NCI-H187 (cell line): Measurements from ENCODE around the gene ATPAF1.

Source experiments
- DNase-seq, 2 experiments: peaks; one replicate each; lab custom pipeline; 2025; lab: John Stamatoyannopoulos, UW

The ATPAF1 gene

DNA sequence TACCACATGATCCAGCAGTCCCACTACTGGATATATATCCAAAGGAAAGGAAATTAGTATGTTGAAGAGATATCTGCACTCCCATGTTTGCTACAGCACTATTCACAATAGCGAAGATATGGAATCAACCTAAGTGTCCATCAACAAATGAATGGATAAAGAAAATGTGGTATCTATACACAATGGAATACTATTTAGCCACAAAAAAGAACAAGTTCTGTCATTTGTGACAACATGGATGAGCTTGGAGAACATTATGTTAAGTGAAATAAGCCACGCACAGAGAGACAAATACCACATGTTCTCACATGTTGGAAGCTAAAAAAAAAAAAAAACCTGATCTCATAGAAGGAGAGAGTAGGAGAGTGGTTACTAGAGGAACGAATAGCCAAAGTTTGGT, 17.7 kb downstream of the ATPAF1 start:
- no peak for DNase-seq

DNA sequence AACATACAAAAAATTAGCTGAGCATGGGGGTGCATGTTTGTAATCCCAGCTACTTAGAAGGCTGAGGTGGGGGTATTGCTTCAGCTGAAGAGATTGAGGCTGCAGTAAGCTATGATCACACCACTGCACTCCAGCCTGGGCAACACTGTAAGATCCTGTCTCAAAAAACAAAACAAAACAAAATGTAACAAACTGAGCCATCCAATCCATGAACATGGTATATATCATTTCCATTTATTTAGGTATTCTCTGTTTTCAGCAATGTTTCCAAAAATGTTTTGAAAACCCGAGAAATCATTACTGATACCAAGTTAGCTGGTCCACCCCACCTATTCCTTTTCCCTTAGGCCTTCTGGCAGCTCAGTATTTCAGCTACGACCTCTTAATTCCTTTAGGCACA, 18.4 kb downstream of the ATPAF1 start:
- no peak for DNase-seq

DNA sequence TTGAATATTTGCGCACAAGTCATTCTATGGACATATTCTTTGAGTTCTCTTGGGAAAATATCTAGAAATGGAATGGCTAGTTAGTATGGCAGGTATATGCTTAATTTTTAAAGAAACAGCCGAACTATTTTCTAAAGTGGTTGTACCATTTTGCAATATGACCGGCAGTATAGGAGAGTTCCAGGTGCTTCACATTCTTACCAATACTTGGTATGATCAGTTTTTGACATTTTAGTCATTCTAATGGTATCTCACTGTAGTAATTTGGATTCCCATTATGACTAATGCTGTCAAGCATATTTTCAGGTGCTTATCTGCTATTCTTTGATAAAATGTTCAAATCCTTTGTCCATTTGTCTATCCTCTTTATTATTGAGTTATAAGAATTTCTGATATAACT, 20.6 kb downstream of the ATPAF1 start:
- DNase-seq = no peak

DNA sequence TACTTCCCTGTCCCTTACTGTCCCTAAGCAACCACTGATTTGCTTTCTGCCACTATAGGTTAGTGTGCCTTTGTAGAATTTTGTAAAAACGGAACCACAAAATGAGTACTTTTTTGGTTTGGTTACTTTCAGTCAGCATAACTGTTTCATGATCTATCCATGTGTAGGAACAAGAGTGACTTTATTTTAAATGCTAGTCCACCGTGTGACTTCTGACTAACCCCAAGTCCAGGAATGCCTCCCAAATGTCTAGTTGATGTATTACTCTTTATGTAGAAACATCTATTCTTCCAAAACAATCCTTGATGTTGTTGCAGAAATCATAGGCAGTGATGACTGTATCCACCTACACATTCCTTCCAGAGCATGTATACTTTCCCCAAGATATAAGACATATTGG, 21.3 kb downstream of the ATPAF1 start:
- no peak for DNase-seq

DNA sequence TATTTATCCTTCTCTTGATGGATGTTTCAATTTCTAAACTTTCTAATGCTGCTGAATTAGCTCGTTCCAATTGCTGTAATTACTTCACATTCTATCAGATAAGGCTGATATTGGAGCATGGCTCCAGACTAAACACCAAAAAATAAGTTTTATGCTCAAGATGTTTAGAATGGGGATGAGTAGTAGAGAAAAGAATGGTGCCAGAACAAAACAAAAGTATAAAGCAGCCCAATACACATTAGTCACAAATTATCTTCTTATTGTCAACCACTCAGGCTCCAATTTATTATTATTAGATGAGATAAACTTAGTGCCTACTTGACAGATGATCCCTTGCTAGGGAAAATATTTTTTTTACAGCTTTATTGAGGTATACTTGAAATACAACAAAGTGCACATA, 21.8 kb downstream of the ATPAF1 start:
- no peak for DNase-seq

DNA sequence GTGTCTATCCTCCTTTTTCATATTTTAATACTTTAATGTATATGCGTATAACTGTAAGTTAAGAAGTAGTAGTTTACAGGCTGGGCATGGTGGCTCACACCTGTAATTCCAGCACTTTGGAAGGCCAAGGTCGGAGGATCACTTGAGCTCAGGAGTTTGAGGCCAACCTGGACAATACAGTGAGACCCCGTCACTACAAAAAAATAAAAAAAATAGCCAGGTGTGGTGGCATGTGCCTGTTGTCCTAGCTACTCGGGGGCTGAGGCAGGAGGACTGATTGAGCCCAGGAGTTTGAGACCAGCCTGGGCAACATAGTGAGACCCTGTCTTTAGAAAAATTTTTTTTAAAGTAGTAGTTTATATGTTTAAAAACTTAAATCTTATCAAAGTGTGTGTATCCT, 22.3 kb downstream of the ATPAF1 start:
- no peak for DNase-seq

DNA sequence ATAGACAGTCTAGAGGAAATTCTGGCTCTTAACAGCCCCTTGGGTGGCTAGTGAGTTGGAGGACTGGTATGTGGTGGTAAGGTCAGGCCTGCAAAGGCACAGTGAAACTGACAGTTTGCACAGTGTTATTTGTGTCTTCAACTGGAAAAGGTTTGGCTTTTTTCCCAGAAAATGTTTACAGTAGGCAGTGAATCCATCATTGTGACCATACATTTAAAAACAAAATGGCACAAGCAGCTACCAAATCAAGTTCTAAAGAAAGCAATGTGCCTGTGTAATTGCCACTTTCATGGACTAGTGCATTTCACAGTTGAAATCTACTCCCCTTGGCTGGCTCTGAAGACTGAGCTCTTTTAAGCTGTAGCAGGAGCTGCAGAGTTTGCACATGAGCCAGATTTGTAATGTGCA, 24.8 kb downstream of the ATPAF1 start:
- DNase-seq = no peak

DNA sequence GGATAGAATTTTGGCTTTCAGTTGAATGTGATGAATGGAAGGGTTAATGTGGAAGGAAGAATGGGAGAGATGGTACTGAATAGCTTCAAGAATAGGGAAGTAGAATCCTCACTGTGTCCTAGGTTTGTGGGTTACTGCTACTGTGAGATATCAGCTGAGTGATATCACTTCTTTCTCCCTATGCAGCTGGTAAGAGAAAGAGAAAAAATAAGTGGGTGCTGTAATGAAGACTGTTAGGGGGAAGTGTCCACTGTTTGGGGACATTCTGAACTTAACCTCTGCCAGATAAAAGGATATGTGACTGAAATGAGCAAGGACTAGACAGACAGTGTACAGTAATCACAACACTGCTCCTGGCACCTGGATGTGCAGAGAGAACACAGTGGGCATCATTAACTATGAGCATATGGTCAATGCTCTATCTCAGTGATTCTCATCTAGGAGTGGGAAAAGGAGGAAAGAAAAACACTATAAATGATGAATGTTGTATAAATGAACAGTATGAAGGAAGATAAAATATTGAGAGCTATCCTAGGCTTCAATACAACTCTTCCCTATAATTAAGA, 26.0 kb downstream of the ATPAF1 start:
- DNase-seq = no peak

DNA sequence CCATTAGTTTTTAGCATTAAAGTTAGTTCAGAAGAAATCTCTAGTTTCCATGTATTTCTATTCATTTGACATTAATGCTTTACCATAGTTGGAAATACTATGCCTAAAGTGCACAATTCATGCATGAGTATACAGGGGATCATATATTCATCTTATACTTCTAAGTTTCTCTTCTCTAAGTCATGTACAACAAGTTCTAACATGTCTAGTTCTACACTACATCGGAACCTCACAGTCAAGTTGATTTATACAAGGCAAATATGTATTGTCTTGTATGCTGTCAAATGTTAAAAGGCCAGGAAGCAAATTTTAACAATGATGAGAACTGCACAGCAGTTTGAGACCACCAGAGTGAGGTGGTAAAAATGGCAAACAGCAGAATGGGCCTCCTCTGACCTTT, 28.6 kb downstream of the ATPAF1 start:
- DNase-seq = no peak

DNA sequence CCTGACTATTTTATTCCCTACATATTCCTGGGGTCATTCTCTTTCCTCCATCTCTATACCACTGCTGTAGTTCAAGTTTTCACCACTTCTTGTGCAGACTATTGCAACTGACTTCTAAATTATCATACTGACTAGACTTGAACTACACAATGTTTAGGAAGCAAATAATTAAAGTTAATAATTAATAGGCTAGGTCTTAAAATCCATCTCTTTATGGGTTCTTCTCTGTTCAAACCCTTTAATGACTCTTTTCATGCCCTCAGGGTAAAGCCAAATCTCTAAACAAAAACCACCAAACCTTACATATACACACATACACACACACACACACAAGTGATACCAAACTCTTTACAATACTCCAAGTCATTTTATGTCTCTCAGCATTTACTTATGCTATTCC, 29.2 kb downstream of the ATPAF1 start:
- DNase-seq = no peak

DNA sequence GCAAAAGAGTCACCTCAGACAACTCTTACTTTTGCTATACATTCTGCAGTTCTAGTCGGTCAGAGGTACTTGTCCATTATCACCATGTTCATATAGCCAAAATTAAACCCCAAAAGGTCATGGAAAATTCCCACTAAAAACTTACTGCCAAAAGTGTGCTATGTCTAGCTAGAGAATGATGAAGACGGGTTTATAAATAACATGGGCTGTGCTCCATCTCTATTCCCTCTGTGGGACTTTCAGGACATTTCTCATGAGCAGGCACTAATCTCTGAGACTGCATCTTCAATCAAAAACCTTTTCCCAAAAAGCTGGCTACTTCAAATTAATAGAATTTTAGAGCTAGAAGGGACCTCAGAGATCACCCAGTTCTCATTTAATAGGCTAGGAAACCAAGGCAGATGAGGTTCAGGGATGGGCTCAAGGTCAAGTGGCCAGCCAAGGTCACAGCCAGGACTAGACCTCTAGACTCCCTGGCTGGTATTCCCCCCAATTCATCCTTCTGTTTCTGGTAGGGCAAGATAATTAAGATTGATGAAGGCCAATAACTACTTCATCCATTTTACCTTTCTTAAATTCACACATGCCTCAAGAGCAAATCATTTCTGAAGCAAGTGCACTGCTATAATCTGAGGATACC, 30.6 kb downstream of the ATPAF1 start:
- DNase-seq = no peak

DNA sequence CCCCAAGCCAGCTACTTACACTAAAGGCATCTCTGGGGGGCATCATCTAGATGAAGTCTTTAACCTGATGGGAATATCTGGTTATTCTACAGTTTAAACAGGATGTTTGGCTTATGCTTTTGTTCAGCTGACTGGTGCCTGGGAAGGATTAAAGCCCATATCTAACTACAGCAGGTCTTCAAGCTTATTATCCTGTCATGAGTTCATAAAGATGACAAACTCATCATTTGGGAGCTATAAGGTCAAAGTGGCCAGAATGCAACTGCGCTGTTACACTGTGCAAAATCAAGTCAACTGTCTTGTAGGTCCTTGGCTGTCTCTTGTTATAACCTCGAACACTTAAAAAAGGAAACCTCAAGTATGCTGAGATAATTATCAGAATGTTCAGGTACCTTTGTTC, 33.0 kb downstream of the ATPAF1 start:
- DNase-seq = no peak

DNA sequence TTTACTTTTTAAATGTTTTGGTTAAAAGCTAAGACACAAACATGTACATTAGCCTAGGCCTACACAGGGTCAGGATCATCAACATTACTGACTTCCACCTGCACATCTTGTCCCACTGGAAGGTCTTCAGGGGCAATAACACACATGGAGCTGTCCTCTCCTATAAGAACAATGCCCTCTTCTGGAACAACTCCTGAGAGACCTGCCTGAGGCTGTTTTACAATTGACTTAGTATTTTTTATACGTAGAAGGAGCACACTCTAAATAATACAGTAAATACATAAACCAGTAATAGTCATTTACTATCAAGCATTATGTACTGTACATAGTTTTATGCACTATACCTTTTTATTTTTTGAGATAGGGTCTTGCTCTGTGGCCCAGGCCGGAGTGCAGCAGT, 37.4 kb downstream of the ATPAF1 start:
- DNase-seq = no peak

DNA sequence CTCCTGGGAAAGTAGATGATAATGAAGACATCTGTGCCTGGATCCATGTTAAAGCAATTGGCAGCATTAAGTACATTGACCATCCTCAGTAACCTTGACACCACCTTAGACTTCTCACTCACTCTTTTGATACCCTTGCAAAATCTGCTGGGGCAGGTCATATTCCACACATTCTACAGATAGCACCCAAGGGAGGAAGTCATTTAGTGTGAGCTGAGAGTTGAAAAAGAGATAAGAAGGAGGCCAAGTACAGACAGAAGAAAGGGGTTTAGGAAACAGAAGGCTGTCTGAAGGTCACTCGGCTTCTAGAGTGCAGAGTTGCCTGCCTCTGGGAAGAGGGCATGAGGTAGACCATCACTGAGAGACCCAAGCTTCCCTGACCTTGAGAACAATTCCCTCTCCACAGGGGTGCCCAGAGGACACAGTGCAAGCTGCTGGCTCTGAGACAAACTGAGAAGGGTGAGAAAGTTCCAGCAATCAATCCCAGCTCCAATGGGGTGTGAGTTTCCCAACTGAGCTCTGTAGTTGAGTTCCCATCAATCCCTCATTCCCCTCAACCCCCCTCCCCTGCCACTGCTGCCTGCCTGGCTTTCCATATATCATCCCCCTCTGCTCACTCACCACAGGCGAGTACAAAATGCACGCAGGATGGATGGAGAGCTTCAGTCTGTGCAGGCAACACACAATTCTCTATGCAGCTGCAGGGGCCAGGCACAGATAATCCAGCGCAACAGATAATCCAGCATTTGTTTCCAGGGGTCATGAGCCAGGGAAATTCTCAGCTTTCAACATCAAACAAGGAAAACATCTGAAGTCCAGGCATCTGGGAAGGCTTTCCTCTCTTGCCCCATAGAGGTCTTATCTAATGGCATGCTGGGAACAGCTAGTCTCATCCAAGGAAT, 44.2 kb downstream of the ATPAF1 start:
- DNase-seq = no peak

DNA sequence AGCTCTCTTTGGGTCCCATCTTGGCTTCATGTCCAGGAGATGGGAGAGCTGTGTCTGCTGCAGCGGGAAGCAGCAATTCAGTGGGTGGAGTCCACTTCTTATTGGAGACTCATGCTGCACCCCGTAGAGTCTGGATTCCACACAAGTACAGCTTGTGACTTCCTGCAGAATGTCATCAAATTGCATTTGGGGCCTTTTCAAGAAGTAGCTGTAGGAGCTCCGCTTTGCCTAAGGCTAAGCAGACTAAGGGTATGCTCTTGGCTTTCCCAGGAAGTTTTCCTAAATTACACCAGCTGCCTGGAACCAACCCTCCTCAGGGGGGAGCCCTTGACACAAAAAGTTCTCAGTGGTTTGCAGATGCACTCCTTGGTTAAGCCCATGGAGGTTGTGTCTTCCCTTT, 45.8 kb downstream of the ATPAF1 start:
- DNase-seq = no peak

DNA sequence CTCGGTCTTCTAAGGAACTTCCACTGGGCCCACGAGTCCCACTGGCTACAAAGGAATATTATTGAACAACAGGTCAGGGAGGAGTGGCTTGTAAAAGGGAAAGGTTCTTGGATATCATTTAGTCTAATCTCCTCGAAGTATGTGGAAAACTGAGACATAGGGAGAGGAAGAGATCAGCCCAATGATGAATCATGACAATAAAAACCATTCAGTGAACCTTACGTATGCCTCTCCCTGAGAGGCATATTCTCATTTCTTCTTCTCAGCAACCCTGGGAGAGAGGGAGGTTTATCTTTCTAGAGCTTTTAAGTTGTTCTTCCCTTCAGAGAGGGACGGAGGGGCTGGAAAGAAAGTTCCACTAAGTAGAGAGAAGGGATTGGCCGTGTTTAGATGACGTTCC, 46.2 kb downstream of the ATPAF1 start:
- DNase-seq = no peak

DNA sequence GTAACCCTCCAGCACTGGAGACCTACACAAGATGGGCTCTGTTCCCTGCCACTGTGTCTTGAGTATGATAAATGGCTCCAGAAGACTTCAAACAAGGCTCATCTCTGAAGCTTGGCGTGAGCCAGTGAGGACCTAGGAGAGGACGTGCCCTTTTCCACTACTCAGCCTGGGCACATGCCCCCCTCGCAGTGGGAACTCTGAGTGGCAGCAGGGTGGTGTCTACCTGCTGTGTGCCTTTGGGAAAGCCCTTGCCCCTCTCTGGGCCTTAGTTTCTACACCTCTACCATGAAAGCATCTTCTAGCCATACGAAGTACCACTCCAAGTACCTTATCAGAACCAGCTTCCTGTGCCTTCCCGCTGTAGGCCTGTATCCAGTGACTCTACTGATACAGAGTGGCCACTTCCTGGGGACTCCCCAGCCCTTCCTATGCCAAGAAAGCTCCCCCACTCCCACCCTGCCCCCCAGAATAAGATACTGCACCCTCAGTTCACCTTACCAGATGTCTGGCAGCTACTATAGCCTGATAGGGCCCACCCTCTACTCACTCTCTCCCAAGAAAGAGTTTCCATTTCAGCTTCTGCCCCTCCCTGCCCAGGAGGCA, 48.4 kb downstream of the ATPAF1 start:
- no peak for DNase-seq

DNA sequence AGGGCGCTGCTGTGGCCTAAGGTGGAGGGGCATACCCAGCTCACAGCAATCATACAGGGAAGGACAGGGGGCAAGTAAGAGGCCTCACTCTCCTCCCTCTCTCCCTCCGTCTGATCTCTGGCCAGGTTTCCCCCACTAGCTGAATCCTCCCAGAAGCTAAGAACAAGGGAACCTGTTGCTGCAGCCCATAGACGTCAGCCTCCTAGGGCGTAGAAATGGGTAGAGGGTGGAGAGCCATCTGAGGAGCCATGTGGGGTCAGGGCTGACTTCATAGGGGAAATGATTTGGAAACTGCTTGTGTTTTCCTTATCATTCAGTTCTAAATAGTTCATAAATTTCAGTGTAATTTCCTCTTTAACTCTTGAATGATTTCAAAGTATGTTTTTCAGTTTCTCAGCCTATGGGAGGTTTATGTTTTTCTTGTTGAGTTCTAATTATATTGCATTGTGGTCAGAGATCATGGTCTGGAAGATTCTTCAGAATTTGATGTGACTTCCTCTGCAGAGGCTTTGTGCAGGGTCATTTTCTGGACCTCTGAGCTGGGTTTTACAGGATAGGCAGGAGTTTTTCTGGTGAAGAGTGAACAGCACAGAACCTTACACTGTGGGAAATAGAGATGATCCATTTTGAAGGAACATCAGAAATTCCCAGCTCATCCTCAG, 49.3 kb downstream of the ATPAF1 start:
- no peak for DNase-seq

DNA sequence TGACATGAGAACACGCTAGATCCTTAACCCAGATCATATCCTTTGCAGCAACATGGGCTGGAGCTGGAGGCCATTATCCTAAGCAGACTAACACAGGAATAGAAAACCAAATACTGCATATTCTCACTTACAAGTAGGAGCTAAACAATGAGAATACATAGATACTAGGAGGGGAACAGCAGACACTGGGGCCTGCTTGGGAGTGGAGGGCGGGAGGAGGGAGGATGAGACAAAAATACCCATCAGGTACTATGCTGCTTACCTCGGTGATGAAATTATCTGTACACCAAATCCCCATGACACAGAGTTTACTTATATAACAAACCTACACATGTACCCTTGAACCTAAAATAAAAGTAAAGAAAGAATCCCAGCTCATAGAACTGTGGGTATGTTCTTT, 50.3 kb downstream of the ATPAF1 start:
- DNase-seq = no peak

DNA sequence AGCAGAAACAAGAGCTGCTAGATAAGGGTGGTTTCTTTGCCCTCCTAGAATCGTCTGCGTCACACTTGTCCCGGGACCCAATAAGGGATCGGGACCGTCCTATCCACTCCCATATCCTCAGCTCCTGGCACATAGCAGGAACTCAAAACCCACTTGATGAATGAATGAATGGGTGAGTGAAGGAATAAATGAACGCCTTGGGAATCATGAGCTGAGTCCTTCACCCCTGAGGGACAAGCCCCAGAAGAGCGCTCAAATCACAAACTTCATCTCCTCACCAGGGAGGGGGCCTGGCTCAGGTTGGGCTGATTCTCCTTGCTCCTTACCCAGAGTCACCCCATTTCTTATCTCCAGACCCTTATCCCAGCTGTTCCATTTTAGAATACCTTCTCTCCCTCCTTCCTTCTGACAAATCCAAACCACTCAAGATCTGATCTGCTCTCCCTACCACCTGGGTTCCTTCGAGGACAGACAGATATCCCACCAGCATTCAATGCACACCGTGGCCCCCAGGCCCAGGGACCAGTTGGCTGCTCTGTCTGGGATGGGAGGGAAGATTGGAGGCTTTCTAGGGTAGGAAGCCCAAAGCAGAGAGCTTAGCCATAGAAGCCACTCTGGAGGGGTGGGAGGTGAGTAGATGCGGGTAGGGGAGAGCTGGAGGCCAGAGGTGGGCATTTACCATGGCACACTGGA, 50.9 kb downstream of the ATPAF1 start:
- no peak for DNase-seq

DNA sequence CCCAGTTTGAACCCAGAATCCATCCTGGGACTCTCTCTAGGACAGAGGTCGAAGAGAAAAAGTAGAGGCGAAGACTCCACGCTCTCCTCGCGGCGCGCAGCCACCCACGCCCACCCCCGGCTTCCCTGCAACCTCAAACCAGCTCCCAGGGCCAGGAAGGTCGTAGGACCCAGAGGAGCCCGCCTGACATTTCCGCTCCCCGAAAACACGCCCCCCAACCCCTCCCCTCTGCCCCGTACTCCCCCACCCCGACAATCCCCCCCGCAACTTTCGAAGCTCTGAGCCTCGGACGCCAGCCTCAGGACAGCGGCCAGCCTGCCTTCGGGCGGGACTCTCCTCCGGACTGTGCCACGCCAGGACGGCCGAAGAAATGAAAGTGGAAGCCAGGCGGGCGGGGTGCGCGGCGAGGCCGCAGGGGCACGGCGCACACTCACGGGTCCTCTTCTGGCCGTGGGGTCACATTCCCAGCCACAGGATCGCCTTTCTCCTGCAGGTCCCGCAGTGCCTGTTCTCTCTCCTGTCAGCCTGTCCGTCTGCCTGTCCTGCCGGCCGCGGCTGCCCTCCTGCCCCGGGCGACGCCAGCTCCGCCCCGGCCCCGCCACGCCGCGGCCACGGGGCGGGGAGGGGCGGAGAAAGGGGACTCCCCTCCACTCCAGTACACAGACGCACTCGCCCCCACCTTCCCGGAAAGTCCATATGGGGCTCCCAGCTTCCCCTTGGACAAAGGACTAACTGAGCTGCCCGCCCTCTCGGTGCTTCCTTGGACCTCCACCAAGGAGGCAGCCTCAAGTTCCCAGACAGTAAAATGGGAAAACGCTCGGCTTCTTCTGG, 51.7 kb downstream of the ATPAF1 start, which contains the start of gene MOB3C:
MOB3C (minus strand) TSS at position 535 of the 831 bp plus-strand sequence. CDS start 3,490 bp downstream, outside the sequence.
- no peak for DNase-seq
